GM12873 (cell line): ENCODE results near the gene PLCL2.

Source experiments
- CTCF ChIP-seq: IDR thresholded peaks from 2 replicates; pipeline ENCODE4 v1.5.1; 2012; ENCODE audit warnings: low read depth, mild to moderate bottlenecking, moderate library complexity, low read length, control low read depth; ENCODE audit not compliant: insufficient read depth; ENCODE audit errors: missing control alignments

The PLCL2 gene

GRCh38 chr3:16897254-16897926, 12.6 kb downstream of the PLCL2 start:
- TF ChIP-seq CTCF = no peak

- TF ChIP-seq CTCF = no peak
Observed at GRCh38 chr3:16898595-16899395, 14.0 kb downstream of the PLCL2 start.

- no peak for TF ChIP-seq CTCF
Observed at GRCh38 chr3:16899919-16900318, 15.2 kb downstream of the PLCL2 start.

GRCh38 chr3:16900779-16901440, 16.2 kb downstream of the PLCL2 start:
- TF ChIP-seq CTCF = no peak

GRCh38 chr3:16904423-16905417, 20.0 kb downstream of the PLCL2 start:
- TF ChIP-seq CTCF = no peak

GRCh38 chr3:16905704-16906103, 20.9 kb downstream of the PLCL2 start:
- no peak for TF ChIP-seq CTCF
